ENCODE results near the gene CP. TPM values are rescaled to one million over a fixed set of nuclear protein-coding genes. Genes with fewer than 3 reads are reported as not detected.

The CP gene
- total RNA-seq, 1 donor from 2014 or later = 0.32 TPM

DNA sequence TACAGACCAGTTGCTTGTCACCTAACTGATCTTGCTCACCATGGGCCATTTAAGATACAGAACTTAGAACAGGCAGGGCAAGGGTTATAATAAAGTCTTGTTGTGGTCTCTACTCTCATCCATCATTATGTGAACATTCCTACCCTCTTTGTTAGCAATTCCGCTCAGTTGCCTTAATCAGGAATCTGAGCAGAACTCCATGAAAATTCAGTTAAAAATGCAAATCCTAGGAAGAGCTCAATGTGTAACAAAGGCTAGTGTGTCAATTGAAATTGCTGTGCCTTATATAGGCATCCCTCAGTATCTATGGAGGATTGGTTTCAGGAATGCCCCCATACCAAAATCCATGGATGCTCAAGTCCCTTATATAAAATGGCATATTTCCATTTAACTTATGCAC is 44.5 kb downstream of the CP start:
- no peak overlapping the region for H3K27ac Mint-ChIP-seq (ENCODE audit: unreplicated experiment)
- H3K27me3 Mint-ChIP-seq (ENCODE audit: unreplicated experiment) = no peaks in the 10 kb centered on the region
- H3K4me1 Mint-ChIP-seq (ENCODE audit: unreplicated experiment) = peaks cover 6% of the 10 kb centered on the region
- H3K4me3 Mint-ChIP-seq (ENCODE audit: unreplicated experiment) = no peak overlapping the region
- no peak for DNase-seq (ENCODE audit: extremely low spot score, unreplicated experiment)
- peaks cover 5% of the 10 kb centered on the region for H3K9me3 Mint-ChIP-seq (ENCODE audit: unreplicated experiment)
- H3K36me3 Mint-ChIP-seq (ENCODE audit: unreplicated experiment) = peaks cover 38% of the 10 kb centered on the region
- TF ChIP-seq, protein P1, sequence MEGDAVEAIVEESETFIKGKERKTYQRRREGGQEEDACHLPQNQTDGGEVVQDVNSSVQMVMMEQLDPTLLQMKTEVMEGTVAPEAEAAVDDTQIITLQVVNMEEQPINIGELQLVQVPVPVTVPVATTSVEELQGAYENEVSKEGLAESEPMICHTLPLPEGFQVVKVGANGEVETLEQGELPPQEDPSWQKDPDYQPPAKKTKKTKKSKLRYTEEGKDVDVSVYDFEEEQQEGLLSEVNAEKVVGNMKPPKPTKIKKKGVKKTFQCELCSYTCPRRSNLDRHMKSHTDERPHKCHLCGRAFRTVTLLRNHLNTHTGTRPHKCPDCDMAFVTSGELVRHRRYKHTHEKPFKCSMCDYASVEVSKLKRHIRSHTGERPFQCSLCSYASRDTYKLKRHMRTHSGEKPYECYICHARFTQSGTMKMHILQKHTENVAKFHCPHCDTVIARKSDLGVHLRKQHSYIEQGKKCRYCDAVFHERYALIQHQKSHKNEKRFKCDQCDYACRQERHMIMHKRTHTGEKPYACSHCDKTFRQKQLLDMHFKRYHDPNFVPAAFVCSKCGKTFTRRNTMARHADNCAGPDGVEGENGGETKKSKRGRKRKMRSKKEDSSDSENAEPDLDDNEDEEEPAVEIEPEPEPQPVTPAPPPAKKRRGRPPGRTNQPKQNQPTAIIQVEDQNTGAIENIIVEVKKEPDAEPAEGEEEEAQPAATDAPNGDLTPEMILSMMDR (IDR thresholded peaks at IDR 0.05) = no peak

DNA sequence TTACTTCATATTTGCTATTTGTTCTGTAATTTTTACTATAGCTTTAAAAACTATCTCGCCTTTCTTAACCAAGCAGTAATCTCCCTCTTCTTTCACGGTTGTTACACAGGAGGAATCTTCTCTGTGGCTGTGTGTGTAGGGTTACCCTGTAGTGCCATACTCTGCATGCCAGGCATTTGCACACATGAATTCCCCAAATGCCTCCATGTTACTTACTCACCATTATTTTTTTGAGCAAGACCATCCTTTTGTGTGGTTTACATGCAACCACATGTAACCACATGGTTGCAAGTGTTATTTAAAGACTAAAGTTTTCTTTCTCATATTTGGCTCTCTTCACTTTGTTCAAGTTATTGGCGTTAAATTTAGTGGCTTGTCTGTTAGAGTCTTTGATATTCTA is 46.7 kb downstream of the CP start:
- Mint-ChIP-seq H3K27ac (ENCODE audit: unreplicated experiment) (no peak overlapping the region), H3K27me3 (ENCODE audit: unreplicated experiment) (no peaks in the 10 kb centered on the region)
- TF ChIP-seq, protein P1 (IDR thresholded peaks at IDR 0.05) = no peak

DNA sequence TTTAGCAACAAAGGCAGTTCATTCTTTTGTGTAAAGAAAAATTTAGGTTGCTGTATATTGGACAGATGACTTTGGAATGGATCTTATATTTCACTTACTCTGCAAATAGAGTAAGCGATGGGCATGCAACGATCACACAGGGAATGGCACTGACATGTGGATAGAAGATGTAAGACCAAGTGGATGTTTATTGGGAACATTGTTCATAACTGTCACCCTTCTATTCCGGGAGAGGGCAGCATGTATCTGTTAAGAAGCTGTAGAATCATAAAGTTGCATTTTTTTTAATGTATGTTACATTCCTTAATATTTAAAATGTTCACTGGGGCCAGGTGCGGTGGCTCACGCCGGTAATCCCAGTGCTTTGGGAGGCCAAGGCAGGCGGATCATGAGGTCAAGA is 51.0 kb downstream of the CP start:
- no peaks in the 10 kb centered on the region for H3K4me1 Mint-ChIP-seq (ENCODE audit: unreplicated experiment)
- H3K36me3 Mint-ChIP-seq (ENCODE audit: unreplicated experiment) = peaks cover 71% of the 10 kb centered on the region

More for the DNA sequence above, 46.7 kb downstream of the CP start:
- Mint-ChIP-seq H3K4me1 (ENCODE audit: unreplicated experiment) (peaks cover 6% of the 10 kb centered on the region), H3K9me3 (ENCODE audit: unreplicated experiment) (peaks cover 5% of the 10 kb centered on the region), H3K4me3 (ENCODE audit: unreplicated experiment) (no peak overlapping the region), H3K36me3 (ENCODE audit: unreplicated experiment) (peaks cover 51% of the 10 kb centered on the region)
- no peak for DNase-seq (ENCODE audit: extremely low spot score, unreplicated experiment)

DNA sequence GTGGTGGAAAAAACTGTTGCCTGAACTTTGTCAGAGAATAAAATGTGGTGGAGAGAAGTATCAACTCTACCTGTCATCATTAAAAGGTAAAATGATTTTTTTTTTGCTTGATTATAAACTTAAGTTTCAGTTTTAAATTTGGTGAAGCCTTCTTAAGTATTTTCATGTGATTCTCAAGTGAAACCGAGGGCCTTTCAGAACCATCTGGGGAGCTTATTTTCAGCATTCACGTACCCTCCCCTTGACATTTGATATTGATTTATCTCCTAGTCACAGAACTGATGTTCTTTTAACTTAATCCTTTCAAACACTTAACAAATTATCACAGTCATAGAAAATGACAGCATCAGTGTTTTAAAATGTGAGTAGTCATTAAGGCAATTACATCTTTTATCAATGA is 53.7 kb downstream of the CP start:
- no peaks in the 10 kb centered on the region for H3K4me1 Mint-ChIP-seq (ENCODE audit: unreplicated experiment)
- no peaks in the 10 kb centered on the region for H3K9me3 Mint-ChIP-seq (ENCODE audit: unreplicated experiment)
- no peak overlapping the region for H3K27ac Mint-ChIP-seq (ENCODE audit: unreplicated experiment)
- H3K27me3 Mint-ChIP-seq (ENCODE audit: unreplicated experiment) = no peaks in the 10 kb centered on the region
- TF ChIP-seq, protein P1 (IDR thresholded peaks at IDR 0.05) = no peak
- H3K36me3 Mint-ChIP-seq (ENCODE audit: unreplicated experiment) = peaks cover 66% of the 10 kb centered on the region
- no peak for DNase-seq (ENCODE audit: extremely low spot score, unreplicated experiment)
- no peak overlapping the region for H3K4me3 Mint-ChIP-seq (ENCODE audit: unreplicated experiment)

More for the DNA sequence above, 51.0 kb downstream of the CP start:
- H3K27ac Mint-ChIP-seq (ENCODE audit: unreplicated experiment) = no peak overlapping the region
- H3K9me3 Mint-ChIP-seq (ENCODE audit: unreplicated experiment) = no peaks in the 10 kb centered on the region
- no peak for DNase-seq (ENCODE audit: extremely low spot score, unreplicated experiment)
- TF ChIP-seq, protein P1 (IDR thresholded peaks at IDR 0.05) = no peak
- H3K27me3 Mint-ChIP-seq (ENCODE audit: unreplicated experiment) = no peaks in the 10 kb centered on the region
- H3K4me3 Mint-ChIP-seq (ENCODE audit: unreplicated experiment) = no peak overlapping the region

GRCh38 chr3:149163066-149163465 is 58.6 kb downstream of the CP start:
- DNase-seq (ENCODE audit: extremely low spot score, unreplicated experiment) = no peak
- Mint-ChIP-seq H3K4me3 (ENCODE audit: unreplicated experiment) (no peak overlapping the region), H3K27me3 (ENCODE audit: unreplicated experiment) (no peaks in the 10 kb centered on the region), H3K27ac (ENCODE audit: unreplicated experiment) (no peak overlapping the region), H3K9me3 (ENCODE audit: unreplicated experiment) (no peaks in the 10 kb centered on the region), H3K4me1 (ENCODE audit: unreplicated experiment) (no peaks in the 10 kb centered on the region), H3K36me3 (ENCODE audit: unreplicated experiment) (peaks cover 62% of the 10 kb centered on the region)
- TF ChIP-seq, protein P1 (IDR thresholded peaks at IDR 0.05) = no peak

All from osteocyte (in vitro differentiated cells).